K562 (cell line): Measurements from ENCODE around the gene GRXCR2. TPM values are rescaled to one million over a fixed set of nuclear protein-coding genes. Genes with fewer than 3 reads are reported as not detected.

Experiments
- ATAC-seq: fragments of 200-7000 bp; cut with Tn5 transposase; 3 replicates; pipeline ENCODE4 v1.9.1; 2020; ENCODE audit warnings: moderate library complexity
- BruUV-seq: library from RNA; stranded (reverse); fragments of 400-500 nt; replicated peaks from 2 replicates; lab custom pipeline; 2021; lab: Mats Ljungman, UMichigan
- CTCF ChIA-PET: fragments of 300-600 bp; formaldehyde crosslinking; extraction: SDS; loops from one replicate; lab custom pipeline; 2021; ENCODE audit warnings: low intra/inter-chr PET ratio; lab: Yijun Ruan, JAX
- POLR2A ChIA-PET: fragments of 300-600, 350-650 bp; sonication (Branson Sonifier 250); formaldehyde crosslinking; extraction: SDS; loops from one replicate; lab custom pipeline; 2021; ENCODE audit warnings: antibody characterized with exemption, inconsistent platforms; lab: Yijun Ruan, JAX
- DNase-seq, 4 experiments: peaks; one replicate each; pipeline versions ENCODE4 v3.0.0 to v3.0.0-alpha.2; 2011 to 2018; ENCODE audit warnings: low spot score in 3 of 4, mixed read lengths in 3 of 4; ENCODE audit errors: extremely low read depth in 1 of 4
- FAIRE-seq: peaks from 2 replicates; lab custom pipeline; 2011; peaks lifted over from hg19 to GRCh38; lab: Jason Lieb, UNC
- H2AFZ ChIP-seq: 2 replicates; pipeline ENCODE4 v1.6.0; 2011; ENCODE audit warnings: low read depth, low read length, control low read depth, inconsistent platforms
- H3K27ac ChIP-seq: fragments of 200-600 bp; 3 replicates; pipeline ENCODE4 v1.8.0; 2011; ENCODE audit warnings: low read depth, mild to moderate bottlenecking, control low read depth, inconsistent platforms, low read length, moderate library complexity, mixed read lengths; ENCODE audit errors: extremely low read depth
- H3K27me3 ChIP-seq, 2 experiments: fragments of 300-600 bp in 1 of 2; 2 replicates in 1 of 2; 3 replicates in 1 of 2; pipeline versions ENCODE4 v1.6.0 to v1.8.0; 2011; ENCODE audit warnings: inconsistent platforms in 2 of 2, low read length in 2 of 2, mild to moderate bottlenecking in 1 of 2, mixed read lengths in 1 of 2, moderate library complexity in 1 of 2; ENCODE audit not compliant: control insufficient read depth in 2 of 2, insufficient read depth in 2 of 2
- H3K36me3 ChIP-seq: fragments of 300-600 bp; 3 replicates; pipeline ENCODE4 v1.8.0; 2011; ENCODE audit warnings: mild to moderate bottlenecking, low read length, inconsistent platforms; ENCODE audit not compliant: control insufficient read depth, insufficient read depth
- H3K4me1 ChIP-seq, 2 experiments: fragments of 200-600 bp in 1 of 2; replicated peaks in 1 of 2; 2 replicates in 1 of 2; 3 replicates in 1 of 2; pipeline versions ENCODE4 v1.5.1 to v1.8.0; 2011; ENCODE audit warnings: inconsistent platforms in 2 of 2, low read length in 2 of 2, mild to moderate bottlenecking in 1 of 2, mixed read lengths in 1 of 2, moderate library complexity in 1 of 2; ENCODE audit not compliant: control insufficient read depth in 2 of 2, insufficient read depth in 2 of 2
- H3K4me2 ChIP-seq: 2 replicates; pipeline ENCODE4 v1.6.1; 2011; ENCODE audit warnings: low read length, control low read depth, inconsistent platforms, mixed read lengths; ENCODE audit not compliant: insufficient read depth
- H3K4me3 ChIP-seq: fragments of 200-600 bp; sonication (generic), shearing (Covaris generic); 2 replicates; pipeline ENCODE4 v1.5.1; 2016; ENCODE audit warnings: control low read depth, inconsistent platforms
- H3K79me2 ChIP-seq: fragments of 200-600 bp; 3 replicates; pipeline ENCODE4 v1.8.0; 2011; ENCODE audit warnings: low read length, inconsistent platforms; ENCODE audit not compliant: control insufficient read depth, insufficient read depth
- H3K9ac ChIP-seq, 2 experiments: 2 replicates each; pipeline versions ENCODE4 v1.6.0 to v1.6.1; 2011; ENCODE audit warnings: low read depth in 2 of 2, low read length in 2 of 2, control low read depth in 1 of 2, inconsistent platforms in 1 of 2, mild to moderate bottlenecking in 1 of 2, mixed read lengths in 1 of 2; ENCODE audit not compliant: insufficient read depth in 1 of 2
- H3K9me1 ChIP-seq: one replicate; pipeline ENCODE4 v1.6.0; 2011; ENCODE audit warnings: inconsistent platforms, mild to moderate bottlenecking, low read length, moderate library complexity; ENCODE audit not compliant: control insufficient read depth, insufficient read depth
- H3K9me3 ChIP-seq: replicated peaks from 2 replicates; pipeline ENCODE4 v1.5.1; 2011; ENCODE audit warnings: low read depth, low read length, inconsistent platforms; ENCODE audit not compliant: control insufficient read depth, insufficient read depth
- H4K20me1 ChIP-seq: replicated peaks from 2 replicates; pipeline ENCODE4 v1.6.1; 2011; ENCODE audit warnings: low read length, inconsistent platforms, mixed read lengths; ENCODE audit not compliant: control insufficient read depth, insufficient read depth
- CLOCK ChIP-seq: fragments of 250-450 bp; sonication (Bioruptor Pico); IDR thresholded peaks from 2 replicates; pipeline ENCODE4 v1.4.0; 2020; ENCODE audit warnings: mild to moderate bottlenecking, moderate library complexity, borderline replicate concordance
- NFIC ChIP-seq: fragments of 450-650 bp; IDR thresholded peaks from 2 replicates; pipeline ENCODE4 v1.6.1; 2017; ENCODE audit warnings: mild to moderate bottlenecking, inconsistent platforms
- RBM14 ChIP-seq: fragments of 200-400 bp; formaldehyde crosslinking; IDR thresholded peaks from 2 replicates; pipeline ENCODE4 v1.6.1; 2018; ENCODE audit warnings: low read depth, mild to moderate bottlenecking, low read length, moderate library complexity, borderline replicate concordance; ENCODE audit not compliant: insufficient read depth
- ZNF707 ChIP-seq: fragments of 250-450 bp; sonication (Bioruptor Pico); conservative IDR thresholded peaks from 2 replicates; pipeline ENCODE4 v1.8.0; 2022; ENCODE audit warnings: inconsistent platforms, mild to moderate bottlenecking, moderate library complexity
- WGBS: fragments of 100-300 bp; shearing (Covaris generic); methylation state at CpG from one replicate; pipeline ENCODE4 v1.1.6; 2016; ENCODE audit warnings: low coverage, mixed read lengths; ENCODE audit not compliant: insufficient coverage; ENCODE audit errors: missing lambda C conversion rate; 5-methylcytosine and 5-hydroxymethylcytosine counted together
- in situ Hi-C: fragments of 300-500 bp; cut with MboI; formaldehyde crosslinking; loops from 4 replicates; pipeline ENCODE4 v1.15.0; 2018; ENCODE audit warnings: inconsistent platforms, mixed read lengths
- intact Hi-C: fragments of 100-400 bp; cut with micrococcal nuclease; formaldehyde crosslinking; loops from 2 replicates; pipeline ENCODE4 v1.14.2; 2022
- polyA plus RNA-seq, 8 experiments: library from polyadenylated mRNA; depleted of rRNA in 4 of 8; stranded (reverse) in 5 of 8; unstranded in 3 of 8; fragments of >200 nt; fragmentation: Nextera tagmentation in 2 of 8; fragmentation: Illumina TruSeq in 1 of 8; extraction: Ambion mirVana in 2 of 8; extraction: Trizol in 1 of 8; gene quantifications; 2 replicates each; pipeline versions ENCODE4 v1.2.1 to v1.2.3, GENCODE V29; 2011 to 2014; ENCODE audit warnings: inconsistent platforms in 1 of 8, missing spikeins in 1 of 8
- total RNA-seq, 7 experiments: library from RNA; depleted of rRNA in 6 of 7; stranded (reverse); fragments of >200 nt in 6 of 7; fragmentation: Illumina TruSeq in 2 of 7; extraction: Trizol in 2 of 7; gene quantifications; 2 replicates each; pipeline versions ENCODE4 v1.2.1 to v1.2.3, GENCODE V29; 2011 to 2021; ENCODE audit warnings: low replicate concordance in 1 of 7

The GRXCR2 gene
- total and polyA plus RNA-seq, 9 of the 15 experiments (the other 6 are each of a cell fraction or from before 2014, with no cell fraction given) = not detected

DNA sequence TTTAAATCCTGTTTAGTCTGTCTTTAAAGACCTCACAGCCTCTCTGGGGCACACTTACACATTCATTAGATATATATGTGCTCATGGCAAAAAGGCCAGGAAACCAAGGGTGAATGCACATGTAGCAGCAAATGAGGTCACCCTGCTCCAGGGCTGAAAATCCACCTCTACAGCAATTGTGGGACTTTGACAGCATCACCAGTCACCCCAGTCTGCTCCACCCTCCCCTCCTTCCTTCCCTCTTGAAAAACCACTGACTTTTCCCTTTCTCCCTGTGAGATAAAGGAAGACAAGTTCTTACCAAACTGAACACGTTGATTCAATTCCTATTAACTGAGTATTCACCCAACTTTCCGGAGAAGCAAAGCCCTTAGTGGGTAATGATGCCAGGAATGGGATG, 48.4 kb upstream of the GRXCR2 start:
- H3K27ac ChIP-seq = no peak overlapping the region
- H2AFZ ChIP-seq = no peak overlapping the region
- ChIA-PET CTCF (no interaction called here), POLR2A (no interaction called here)
- BruUV-seq = no TSS peak
- peaks cover 8 to 16% of the 10 kb centered on the region in 2 experiments for H3K27me3 ChIP-seq
- no peak for TF ChIP-seq RBM14
- no peak for TF ChIP-seq NFIC
- no peak for TF ChIP-seq ZNF707 (CRISPR knock-in tag)
- TF ChIP-seq CLOCK = no peak
- no peaks in the 10 kb centered on the region for H3K9me1 ChIP-seq
- no peaks in the 10 kb centered on the region for H3K79me2 ChIP-seq
- WGBS = 0% methylated on average over 2 of the region's 2 CpGs
- no peak for ATAC-seq
- H3K4me1 ChIP-seq = no peaks in the 10 kb centered on the region
- no peaks in the 10 kb centered on the region for H4K20me1 ChIP-seq
- no peak overlapping the region for H3K4me2 ChIP-seq
- intact Hi-C loops (no loop called here), in situ Hi-C loops (no loop called here)
- no peak overlapping the region for H3K4me3 ChIP-seq
- DNase-seq = no peak
- H3K9me3 ChIP-seq = no peaks in the 10 kb centered on the region
- H3K9ac ChIP-seq = no peak overlapping the region
- H3K36me3 ChIP-seq = no peaks in the 10 kb centered on the region
- FAIRE-seq = no peak
